HuH-7.5 (cell line): ENCODE data around the gene PFKFB1.
"Not testable (repeated sequence)": the region's sequence is repeated elsewhere in the genome, so short reads cannot be mapped to it uniquely, and the experiment has no call there.

ENCODE experiments used
- DNase-seq: peaks from one replicate; pipeline ENCODE4 v3.0.0; 2011; ENCODE audit warnings: low spot score

Gene PFKFB1

DNA sequence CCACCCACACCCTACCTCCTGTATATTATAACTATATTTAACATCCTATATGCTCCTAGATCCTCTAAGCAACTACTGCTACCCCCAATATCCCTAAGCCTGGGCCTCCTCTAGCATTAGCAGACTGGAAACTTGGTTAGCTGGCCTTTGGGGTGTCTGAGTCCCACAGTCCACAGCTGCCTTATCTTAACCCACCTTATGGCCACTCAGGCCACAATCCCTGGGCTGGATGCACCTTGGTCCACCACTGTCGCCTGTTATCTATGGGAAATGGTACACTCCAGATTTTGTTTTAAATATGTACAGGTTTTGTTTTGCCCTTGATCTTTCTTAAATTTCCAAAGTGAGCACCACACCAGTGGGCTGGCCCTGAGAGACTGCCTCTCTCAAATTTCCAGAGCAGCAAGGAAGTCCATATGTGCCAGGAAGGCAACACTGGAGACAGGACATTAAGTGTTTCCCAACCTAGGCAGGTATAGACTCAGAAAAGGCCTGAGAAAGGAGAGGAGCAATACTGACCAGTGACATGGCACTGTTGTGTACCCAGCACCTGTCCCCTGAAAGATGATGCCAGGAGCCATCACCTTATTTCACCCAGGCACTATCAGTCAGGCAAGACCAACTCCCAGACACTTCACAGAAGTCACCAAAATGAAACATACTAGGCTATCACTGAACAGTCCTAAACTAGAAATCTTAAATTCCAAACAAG is 921 bp downstream of the PFKFB1 start:
- DNase-seq: no peak

DNA sequence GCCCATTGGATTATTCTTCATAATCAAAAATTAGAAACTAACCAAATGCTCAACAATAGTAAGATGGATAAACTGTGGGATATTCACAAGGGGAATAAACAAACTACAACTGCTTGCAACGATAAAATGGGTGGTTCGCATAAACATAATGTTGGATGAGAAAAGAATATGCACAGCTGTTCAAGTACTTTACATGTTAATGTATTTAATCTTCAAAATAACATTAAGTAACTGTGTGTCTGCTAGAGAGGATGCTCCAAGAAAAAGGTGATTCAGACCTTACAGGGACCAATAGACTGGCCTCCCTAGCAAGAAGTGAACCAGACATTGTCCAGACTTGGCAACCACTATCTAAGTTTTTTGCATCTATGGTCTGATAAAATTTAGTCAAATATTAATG is 2.3 kb downstream of the PFKFB1 start:
- DNase-seq: no peak

DNA sequence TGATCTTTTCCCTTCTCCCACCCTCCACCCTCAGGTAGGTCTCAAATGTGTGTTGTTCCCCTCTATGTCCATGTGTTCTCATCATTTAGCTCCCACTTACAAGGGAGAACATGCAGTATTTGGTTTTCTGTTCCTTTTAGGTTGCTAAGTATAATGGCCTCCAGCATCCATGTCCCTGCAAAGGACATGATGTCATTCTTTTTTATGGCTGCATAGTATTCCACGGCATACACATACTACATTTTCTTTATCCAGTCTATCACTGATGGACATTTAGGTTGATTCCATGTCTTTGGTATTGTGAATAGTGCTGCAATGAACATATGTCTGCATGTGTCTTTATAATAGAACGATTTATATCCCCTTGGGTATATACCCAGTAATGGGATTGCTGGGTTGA is 10.7 kb downstream of the PFKFB1 start:
- not testable (repeated sequence) for DNase-seq

DNA sequence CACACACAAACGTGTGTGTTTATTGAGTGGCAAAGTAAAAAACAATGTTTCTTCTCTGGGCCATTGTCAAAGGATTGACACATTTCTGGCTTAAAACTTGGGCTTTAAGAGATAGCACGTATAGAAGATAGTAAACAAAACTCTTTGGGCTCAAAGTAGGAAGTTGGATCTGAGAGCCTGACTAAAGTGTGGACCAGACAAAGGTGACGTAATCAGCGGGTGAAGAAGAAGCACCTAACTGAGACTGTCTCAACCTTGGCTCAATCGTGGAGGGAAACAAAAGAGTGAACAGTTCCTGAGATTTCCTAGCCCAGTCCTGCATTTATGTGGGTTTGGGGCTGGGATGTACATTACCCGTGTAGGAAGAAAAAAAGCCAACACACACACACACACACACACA is 13.7 kb downstream of the PFKFB1 start:
- no peak for DNase-seq

DNA sequence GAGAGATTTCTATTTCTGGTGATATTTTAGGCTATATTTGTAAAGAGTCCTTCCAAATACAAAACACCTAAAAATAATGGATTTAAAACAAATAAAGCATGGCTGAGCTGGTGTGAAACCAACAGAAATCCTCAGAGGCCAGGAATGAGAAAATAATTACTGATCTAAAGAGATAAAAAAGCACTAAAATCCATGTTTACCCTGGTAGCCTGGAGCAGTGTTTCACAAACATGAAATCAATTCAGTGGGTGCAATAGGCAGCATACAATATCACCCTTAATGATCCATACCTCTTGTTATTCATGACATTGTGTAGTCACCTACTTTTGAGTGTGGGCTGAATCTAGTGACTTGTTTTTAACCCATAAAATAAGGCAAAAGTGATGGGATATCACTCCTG is 14.6 kb downstream of the PFKFB1 start:
- no peak for DNase-seq

DNA sequence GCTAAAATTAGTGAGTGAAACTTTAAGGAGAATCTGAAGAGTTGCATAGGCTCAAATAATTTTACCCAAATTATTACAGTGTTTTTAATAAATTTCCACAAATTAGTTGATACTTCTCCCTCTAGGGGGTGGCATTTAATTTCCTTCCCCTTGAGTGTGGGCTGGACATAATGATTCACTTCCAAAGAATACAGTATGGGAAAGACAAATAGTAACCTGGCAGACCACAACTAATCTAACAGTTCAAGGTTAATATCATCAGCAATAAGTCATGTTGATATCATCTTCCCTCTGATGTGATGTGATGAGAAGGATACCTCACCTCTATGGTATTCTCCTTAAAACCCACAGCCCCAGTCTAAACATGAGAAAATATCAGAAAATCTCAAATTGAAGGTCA is 15.5 kb downstream of the PFKFB1 start:
- DNase-seq: no peak

DNA sequence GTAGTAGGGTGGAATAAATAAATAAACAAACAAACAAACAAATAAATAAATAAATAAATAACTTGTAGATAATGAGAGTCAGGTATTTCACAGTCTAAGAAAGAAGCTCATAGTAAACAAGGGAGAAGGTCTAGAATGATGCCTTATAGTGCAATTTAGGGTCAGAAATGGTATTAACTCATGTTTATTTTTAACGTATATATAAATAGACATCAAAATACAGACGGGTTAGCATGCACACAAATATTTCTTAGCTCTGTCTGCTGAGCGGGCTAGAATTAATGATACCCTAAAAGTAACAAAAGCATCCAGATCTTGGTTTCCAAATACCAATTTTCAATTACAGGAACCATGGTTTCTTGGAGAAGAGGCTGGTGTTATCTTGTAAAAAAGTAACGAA is 16.6 kb downstream of the PFKFB1 start:
- no peak for DNase-seq

DNA sequence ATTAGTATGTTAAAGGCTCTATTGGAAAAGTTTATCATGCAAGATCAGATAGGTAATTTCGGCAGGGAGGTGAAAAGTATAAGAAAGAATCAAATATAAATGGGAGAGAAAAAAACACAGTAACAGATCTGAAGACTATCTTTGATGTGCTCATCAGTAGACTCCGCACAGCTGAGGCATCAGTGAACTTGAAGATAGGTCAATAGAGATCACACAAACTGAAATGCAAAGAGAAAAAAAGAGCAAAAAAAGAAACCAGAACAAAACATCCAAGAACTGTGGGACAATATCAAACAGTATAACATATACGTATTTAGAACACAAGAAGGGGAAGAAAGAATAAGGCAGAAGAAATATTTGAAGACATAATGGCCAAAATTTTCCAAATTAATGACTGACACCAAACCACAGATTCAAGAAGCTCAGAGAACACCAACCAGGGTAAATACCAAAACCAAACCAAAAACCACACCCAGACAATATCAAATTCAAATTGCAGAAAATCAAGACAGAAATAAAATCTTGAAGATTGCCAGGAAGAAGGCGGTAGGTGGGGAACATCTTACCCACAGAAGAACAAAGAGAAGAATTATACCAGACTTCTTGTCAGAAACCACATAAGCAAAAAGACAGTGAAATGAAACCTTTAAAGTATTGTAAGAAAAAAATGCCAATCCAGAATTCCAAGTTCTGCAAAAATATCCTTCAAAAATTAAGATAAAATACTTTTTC is 29.1 kb downstream of the PFKFB1 start:
- no peak for DNase-seq

DNA sequence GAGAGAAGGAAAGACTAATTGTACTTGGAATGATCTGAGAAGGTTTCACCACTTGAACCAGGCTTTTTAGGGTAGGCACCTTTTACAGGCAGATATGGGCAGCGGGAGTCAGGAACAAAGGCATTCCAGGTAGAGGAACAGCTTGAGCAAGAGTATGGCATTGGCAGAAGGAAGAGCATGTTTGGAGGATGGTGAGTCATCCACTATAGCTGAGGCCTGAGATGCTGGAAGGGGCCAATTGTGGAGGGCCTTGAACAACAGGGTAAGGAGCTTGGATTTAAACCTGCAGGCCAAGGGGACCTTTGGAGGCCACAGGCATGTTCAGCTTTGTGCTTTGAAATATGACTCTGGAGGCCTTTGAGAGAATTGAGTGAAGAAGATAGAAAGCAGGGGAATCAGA is 32.2 kb downstream of the PFKFB1 start:
- no peak for DNase-seq

DNA sequence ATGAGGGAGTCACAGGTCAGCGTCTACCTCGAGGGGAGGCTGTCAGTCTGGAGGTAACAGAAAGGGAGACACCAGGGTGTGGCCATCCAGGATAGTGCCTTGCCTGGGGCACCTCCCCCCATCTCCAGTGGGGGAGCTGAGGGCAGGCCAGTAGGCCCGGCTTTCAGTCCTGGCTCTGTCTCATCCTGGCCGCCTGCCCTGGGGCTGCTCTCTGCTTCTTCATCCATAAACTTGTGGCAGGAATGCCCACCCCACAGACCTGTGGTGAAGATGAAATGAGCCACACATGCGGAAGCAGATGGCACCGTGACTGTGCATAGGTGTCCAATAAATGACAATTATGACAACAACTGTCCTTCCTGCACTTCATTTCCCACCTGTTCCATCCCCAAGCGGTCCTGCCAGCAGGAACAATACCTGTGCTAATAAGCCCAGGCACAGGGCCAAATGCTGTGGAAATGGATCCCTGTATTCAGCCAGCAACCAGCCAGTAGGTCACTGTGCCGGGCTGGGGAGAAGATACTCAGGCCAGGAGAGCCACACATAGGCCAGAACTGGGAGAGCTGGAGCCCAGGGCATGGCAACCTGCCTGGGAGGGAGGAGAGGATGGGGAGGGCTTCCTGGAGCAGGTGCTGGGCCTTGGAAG is 43.1 kb downstream of the PFKFB1 start:
- no peak for DNase-seq

DNA sequence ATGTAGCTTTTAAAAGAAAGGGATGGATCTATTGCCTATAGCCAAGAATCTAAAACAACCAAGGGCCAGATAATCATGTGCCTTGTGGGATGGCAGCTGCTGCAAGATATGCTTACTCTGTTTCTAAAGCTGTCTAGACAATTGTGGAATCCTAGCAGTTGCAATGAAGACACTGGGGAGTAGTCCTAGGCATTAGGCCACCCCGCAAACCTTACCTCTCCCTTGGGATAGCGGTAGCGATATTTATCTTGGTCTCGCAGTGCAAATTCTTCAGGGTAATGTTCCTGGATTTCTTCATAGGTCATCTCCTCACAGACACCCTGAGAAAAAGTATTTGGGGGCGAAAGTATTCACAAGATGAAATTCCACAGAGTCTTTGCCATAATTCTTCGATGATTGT is 48.8 kb downstream of the PFKFB1 start:
- no peak for DNase-seq

DNA sequence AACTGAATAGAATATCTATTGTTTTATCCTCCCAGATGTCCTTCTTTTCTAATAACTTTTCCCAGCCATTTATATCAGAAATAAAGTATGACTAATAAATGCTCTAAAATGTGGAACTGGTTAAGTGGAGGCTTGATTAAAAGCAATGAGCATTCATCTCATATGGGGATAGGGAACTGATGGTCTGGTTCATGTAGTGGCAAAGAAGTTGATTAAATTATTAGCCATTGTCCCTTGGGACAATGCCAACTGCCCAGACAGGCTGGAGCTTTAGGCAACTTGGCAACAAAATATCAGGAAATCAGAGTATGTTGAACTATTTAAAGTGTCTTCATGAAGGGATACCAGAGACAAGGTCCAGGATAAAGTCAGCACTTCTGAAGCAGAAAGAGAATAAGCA is 49.2 kb downstream of the PFKFB1 start:
- no peak for DNase-seq

DNA sequence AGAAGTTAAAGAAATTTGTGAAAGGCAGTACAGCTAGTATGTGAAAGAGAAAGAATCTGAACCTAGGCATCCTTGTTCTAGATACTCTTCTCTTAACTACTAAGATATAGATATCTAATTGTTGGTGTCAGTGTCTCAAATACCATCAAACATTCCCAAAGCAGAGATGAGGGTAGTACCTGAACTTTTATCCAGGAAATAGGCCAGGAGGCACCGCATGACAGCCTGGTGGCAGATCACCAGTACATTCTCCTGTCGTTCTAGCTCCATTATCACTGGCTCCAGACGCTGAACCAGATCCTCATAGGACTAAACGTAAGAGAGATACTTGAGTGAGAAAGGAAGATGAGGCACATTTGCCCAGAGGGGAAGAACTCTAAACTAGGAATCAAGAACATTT is 56.6 kb downstream of the PFKFB1 start:
- no peak for DNase-seq

DNA sequence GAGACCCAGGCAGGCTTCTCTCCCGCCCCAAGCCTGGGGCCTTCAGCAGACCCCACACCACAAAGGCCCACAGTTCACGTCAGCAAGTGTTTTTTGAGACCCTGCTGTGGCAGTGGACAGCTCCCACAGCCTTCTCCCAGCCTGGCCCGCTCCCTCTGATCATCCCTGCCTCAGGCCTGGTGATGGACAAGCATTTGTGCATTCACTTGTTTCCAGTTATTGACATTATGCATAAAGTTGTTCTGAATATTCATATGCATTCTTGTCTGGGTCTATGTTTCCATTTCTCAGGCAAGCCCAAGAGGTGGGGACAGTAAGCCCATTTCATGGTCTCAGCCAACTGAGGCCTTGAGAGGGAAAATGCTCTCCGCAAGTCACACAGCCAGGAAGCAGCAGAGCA is 58.7 kb downstream of the PFKFB1 start:
- DNase-seq: no peak

DNA sequence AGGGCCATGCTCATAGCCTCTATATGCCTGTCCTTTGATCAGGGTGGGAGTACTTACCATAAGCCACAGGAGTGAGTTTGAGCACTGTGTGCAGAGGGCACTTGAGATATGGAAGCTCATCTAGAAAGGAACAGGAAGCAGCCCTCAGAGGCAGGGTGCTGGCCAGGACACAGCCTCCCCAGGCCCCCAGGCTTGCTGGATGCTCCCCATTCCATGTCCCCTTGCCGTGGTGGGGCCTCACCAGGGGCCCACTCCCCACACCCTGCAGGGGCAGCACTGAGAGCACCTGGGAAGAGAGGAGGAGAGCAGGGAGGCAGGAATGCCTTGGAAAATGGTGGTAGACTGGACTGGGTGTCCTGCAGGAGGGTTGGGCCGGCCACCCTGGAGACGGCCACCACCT is 59.1 kb downstream of the PFKFB1 start:
- no peak for DNase-seq

DNA sequence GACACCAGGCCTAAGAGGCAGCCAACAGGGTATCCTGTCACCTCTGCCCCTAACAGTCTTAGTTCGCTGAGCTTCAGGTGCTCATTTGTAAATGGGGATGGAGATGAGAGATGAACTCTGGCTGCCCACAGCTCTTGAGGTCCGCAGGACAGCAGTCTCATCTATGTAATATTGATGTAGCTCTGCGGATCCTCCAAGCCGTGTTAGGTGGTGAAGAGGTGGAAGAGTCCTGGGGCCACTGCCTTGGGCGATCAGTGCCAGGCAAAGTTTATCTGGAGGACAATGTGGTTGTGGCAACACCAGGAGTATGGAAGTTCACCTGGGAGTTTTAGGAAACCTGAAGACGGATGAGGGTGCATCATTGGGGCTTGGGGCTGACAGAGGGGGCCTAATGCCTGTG is 59.9 kb downstream of the PFKFB1 start:
- DNase-seq: no peak

DNA sequence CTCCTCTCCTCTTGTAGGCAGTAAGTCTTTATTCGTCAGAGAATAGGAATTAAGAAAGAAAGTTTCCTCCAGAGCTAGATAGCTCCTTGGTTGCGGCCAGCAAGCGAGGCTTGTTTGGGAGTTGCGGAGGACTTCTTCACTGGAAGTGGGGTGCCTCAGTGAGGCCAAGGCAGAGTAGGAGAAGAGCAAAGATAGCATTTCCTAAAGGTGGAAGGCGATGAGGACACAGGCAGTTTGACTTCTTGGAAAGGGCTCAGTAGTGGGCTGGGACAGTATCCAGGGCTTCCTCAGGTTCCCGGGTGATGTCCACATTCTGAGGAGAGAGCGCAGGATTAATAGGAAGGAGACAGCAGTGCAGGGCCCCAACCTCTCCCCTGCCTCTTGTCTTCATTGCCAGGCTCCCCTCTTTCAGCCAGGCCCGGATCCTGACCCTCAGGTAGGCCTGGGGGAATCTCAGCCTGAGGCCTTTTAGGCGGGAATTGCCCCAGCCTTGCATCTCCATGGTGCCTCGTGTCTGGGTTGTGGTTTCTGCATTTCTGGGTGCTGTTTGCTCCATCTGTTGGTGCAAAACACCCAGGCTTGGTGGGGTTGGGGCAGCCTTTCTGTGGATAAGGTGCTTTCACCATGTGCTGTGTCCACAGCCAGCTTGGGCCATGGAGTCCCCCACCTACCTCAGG is 60.7 kb downstream of the PFKFB1 start:
- no peak for DNase-seq

DNA sequence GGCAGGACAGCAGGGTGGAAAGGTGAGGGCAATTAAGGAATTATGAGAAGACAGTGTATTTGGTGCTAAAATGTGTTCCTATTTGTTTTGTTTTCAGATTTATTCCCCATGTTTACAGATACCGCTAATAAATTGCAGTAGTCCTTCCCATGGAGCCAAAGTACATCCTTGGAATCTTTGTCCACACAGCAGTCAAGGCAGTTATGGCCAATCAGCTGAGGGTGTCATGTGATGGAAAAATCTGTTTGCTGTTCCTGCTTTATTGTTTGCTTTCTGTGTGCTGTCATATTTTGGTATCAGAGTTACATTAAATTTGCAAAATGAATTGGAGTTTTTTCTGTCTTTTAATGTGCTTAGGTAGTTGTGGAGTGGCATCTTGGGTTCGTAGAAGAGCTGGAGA is 62.9 kb downstream of the PFKFB1 start:
- DNase-seq: no peak

DNA sequence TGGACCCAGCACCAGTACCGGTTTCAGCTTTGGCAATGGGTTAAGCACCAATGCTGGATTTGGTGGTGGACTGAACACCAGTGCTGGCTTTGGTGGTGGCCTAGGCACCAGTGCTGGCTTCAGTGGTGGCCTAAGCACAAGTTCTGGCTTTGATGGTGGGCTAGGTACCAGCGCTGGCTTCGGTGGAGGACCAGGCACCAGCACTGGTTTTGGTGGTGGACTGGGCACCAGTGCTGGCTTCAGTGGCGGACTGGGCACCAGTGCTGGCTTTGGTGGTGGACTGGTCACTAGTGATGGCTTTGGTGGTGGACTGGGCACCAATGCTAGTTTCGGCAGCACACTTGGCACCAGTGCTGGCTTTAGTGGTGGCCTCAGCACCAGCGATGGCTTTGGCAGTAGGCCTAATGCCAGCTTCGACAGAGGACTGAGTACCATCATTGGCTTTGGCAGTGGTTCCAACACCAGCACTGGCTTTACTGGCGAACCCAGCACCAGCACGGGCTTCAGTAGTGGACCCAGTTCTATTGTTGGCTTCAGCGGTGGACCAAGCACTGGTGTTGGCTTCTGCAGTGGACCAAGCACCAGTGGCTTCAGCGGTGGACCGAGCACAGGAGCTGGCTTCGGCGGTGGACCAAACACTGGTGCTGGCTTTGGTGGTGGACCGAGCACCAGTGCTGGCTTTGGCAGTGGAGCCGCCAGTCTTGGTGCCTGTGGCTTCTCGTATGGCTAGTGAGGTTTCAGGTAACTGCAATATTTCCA is 63.5 kb downstream of the PFKFB1 start:
- DNase-seq: no peak

DNA sequence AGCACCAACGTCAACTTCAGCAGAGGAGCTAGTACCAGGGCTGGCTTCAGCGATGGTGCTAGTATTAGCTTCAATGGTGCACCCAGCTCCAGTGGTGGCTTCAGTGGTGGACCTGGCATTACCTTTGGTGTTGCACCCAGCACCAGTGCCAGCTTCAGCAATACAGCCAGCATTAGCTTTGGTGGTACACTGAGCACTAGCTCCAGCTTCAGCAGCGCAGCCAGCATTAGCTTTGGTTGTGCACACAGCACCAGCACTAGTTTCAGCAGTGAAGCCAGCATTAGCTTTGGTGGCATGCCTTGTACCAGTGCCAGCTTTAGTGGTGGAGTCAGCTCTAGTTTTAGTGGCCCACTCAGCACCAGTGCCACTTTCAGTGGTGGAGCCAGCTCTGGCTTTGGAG is 65.1 kb downstream of the PFKFB1 start:
- DNase-seq: no peak

DNA sequence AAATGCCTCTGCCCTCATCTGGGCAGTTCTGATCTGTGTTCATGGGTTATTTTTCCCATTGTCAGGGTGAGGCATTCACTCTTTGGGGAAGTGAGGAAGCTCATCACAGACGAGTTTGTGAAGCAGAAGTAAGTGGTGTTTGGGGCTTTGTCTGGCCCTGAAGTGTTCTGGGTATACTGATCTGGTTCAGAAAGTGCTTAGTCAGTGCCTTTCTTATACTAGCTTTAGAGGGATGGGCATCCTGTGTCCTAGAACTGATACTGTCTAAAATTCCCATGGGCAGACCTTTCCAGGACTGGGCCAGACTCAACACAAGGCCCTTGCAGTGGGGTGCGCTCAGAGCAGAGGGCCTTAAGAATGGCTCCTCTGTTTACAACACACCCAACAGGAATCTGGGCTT is 67.0 kb downstream of the PFKFB1 start:
- no peak for DNase-seq

DNA sequence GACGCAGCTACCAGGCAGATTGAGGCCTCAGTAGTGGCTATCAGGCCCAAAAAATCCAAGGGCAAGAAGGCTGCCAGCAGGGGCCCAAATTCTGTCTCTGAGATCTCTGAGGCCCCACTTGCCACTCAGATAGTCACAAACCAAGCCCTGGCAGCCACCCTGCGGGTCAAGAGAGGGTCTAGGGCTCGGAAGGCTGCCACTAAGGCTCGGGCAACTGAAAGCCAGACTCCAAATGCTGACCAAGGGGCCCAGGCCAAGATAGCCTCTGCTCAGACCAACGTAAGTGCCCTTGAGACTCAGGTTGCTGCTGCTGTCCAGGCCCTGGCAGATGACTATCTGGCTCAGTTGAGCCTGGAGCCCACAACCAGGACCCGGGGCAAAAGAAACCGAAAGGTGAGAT is 70.6 kb downstream of the PFKFB1 start:
- DNase-seq: no peak
